NCI-H2081 (cell line): ENCODE measurements around the gene STARD9.

Experiments used
- DNase-seq, 2 experiments: peaks; one replicate each; lab custom pipeline; 2025; lab: John Stamatoyannopoulos, UW

Gene STARD9

GRCh38 chr15:42694398-42694797, 119.0 kb downstream of the STARD9 start:
- DNase-seq = no peak

GRCh38 chr15:42695527-42696071, 120.2 kb downstream of the STARD9 start:
- DNase-seq = no peak

- no peak for DNase-seq
Observed at GRCh38 chr15:42696626-42697025, 121.2 kb downstream of the STARD9 start.

- peak; percentile 66 to 67 for DNase-seq
Observed at GRCh38 chr15:42704492-42704926, 129.1 kb downstream of the STARD9 start.

- no peak for DNase-seq
Observed at GRCh38 chr15:42705336-42705735, 129.9 kb downstream of the STARD9 start.

- no peak for DNase-seq
Observed at GRCh38 chr15:42707068-42707467, 131.7 kb downstream of the STARD9 start.

GRCh38 chr15:42707873-42708544, 132.6 kb downstream of the STARD9 start:
- no peak for DNase-seq

GRCh38 chr15:42710662-42711061, 135.3 kb downstream of the STARD9 start:
- DNase-seq = no peak

GRCh38 chr15:42711746-42712145, 136.3 kb downstream of the STARD9 start:
- no peak for DNase-seq

GRCh38 chr15:42712584-42712983, 137.2 kb downstream of the STARD9 start:
- DNase-seq = no peak

GRCh38 chr15:42716125-42716524, 140.7 kb downstream of the STARD9 start:
- DNase-seq = no peak

GRCh38 chr15:42716626-42717025, 141.2 kb downstream of the STARD9 start:
- DNase-seq = no peak

GRCh38 chr15:42719043-42719442, 143.6 kb downstream of the STARD9 start:
- no peak for DNase-seq

- DNase-seq = no peak
Observed at GRCh38 chr15:42720071-42720470, 144.7 kb downstream of the STARD9 start.

- DNase-seq = no peak
Observed at GRCh38 chr15:42721016-42721415, 145.6 kb downstream of the STARD9 start.

GRCh38 chr15:42721916-42722315, 146.5 kb downstream of the STARD9 start:
- no peak for DNase-seq

- DNase-seq = no peak
Observed at GRCh38 chr15:42723068-42723467, 147.7 kb downstream of the STARD9 start.

- no peak for DNase-seq
Observed at GRCh38 chr15:42724276-42724675, 148.9 kb downstream of the STARD9 start.

GRCh38 chr15:42725331-42725903, 150.0 kb downstream of the STARD9 start:
- no peak for DNase-seq

GRCh38 chr15:42726114-42726513, 150.7 kb downstream of the STARD9 start:
- DNase-seq = peak; percentile 6 to 29

GRCh38 chr15:42727750-42728381, 152.5 kb downstream of the STARD9 start:
- no peak for DNase-seq

GRCh38 chr15:42728560-42728959, 153.2 kb downstream of the STARD9 start:
- DNase-seq = no peak

- no peak for DNase-seq
Observed at GRCh38 chr15:42728972-42729371, 153.6 kb downstream of the STARD9 start.
